GM12878 (cell line): ENCODE data around the gene ABI3.

ENCODE experiments used
- CEBPB ChIP-seq, 2 experiments: fragments of 150-350 bp in 1 of 2; IDR thresholded peaks; 2 replicates each; pipeline ENCODE4 v1.6.1; 2012 to 2014; ENCODE audit warnings: low read depth in 2 of 2, low read length in 2 of 2, borderline replicate concordance in 1 of 2, inconsistent platforms in 1 of 2
- CREB1 ChIP-seq: IDR thresholded peaks from 2 replicates; pipeline ENCODE4 v1.6.1; 2012; ENCODE audit warnings: low read depth, mild to moderate bottlenecking, inconsistent platforms
- JUND ChIP-seq: IDR thresholded peaks from 2 replicates; pipeline ENCODE4 v1.6.1; 2012; ENCODE audit warnings: low read depth, mild to moderate bottlenecking, low read length, improper control_type of control experiment, moderate library complexity
- MXI1 ChIP-seq: fragments of 150-350 bp; IDR thresholded peaks from 2 replicates; pipeline ENCODE4 v1.6.1; 2011; ENCODE audit warnings: low read depth, mild to moderate bottlenecking, inconsistent platforms, low read length, improper control_type of control experiment
- MYC ChIP-seq: IDR thresholded peaks from 2 replicates; pipeline ENCODE4 v1.6.1; 2011; ENCODE audit warnings: mild to moderate bottlenecking, low read length, moderate library complexity, inconsistent platforms; ENCODE audit not compliant: insufficient read depth, insufficient replicate concordance, insufficient read length, severe bottlenecking
- NFYA ChIP-seq: IDR thresholded peaks from 2 replicates; pipeline ENCODE4 v1.6.1; 2011; ENCODE audit warnings: low read depth, mild to moderate bottlenecking, low read length, improper control_type of control experiment, borderline replicate concordance
- TAF1 ChIP-seq: IDR thresholded peaks from 2 replicates; pipeline ENCODE4 v1.6.1; 2011; ENCODE audit warnings: mild to moderate bottlenecking, low read depth, low read length, borderline replicate concordance
- ZNF274 ChIP-seq: IDR thresholded peaks from one replicate; pipeline ENCODE4 v1.8.0; 2011; ENCODE audit not compliant: insufficient read length, insufficient read depth
- TF ChIP-seq, protein P1 (sequence below): fragments of 450-650 bp; IDR thresholded peaks from 2 replicates; pipeline ENCODE4 v1.6.1; 2017; ENCODE audit warnings: mild to moderate bottlenecking
- TF ChIP-seq, protein P2 (sequence below): IDR thresholded peaks from 2 replicates; pipeline ENCODE4 v1.6.1; 2011; ENCODE audit warnings: low read depth, low read length, improper control_type of control experiment, borderline replicate concordance
- TF ChIP-seq, protein P3 (sequence below): fragments of 450-650 bp; formaldehyde crosslinking; IDR thresholded peaks from 2 replicates; pipeline ENCODE4 v1.4.0; 2020; ENCODE audit warnings: mild to moderate bottlenecking, moderate library complexity
- TF ChIP-seq, protein P4 (sequence below): IDR thresholded peaks from 2 replicates; pipeline ENCODE4 v1.6.1; 2012; ENCODE audit warnings: low read depth, low read length, improper control_type of control experiment

DNA sequence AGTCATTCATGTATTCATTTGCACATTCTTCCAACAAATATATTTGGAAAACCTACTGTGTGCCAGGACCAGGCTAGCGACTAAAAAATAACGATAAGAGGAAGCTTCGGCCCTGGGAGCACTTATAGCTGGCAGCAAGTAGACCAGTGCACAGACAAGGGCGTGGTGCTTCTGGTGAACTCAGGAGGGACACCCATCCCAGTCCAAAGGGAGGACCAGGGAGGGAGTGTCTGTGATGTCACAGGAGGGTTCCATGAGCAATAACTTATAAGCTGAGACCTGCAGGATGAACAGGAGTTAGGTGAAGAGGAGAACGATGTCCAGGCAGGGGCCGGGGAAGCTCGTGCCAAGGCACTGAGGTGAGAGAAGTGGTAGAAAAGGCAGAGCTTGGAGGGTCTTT is 37.4 kb downstream of the ABI3 start:
- TF ChIP-seq MXI1 (no peak), NFYA (no peak), JUND (no peak), MYC (no peak), CREB1 (no peak), CEBPB (IDR thresholded peaks at IDR 0.05; ENCODE audit: borderline replicate concordance in 1 of 2, low read depth in 2 of 2, low read length in 2 of 2) (no peak), ZNF274 (no peak), TAF1 (no peak)
- TF ChIP-seq, protein P1, sequence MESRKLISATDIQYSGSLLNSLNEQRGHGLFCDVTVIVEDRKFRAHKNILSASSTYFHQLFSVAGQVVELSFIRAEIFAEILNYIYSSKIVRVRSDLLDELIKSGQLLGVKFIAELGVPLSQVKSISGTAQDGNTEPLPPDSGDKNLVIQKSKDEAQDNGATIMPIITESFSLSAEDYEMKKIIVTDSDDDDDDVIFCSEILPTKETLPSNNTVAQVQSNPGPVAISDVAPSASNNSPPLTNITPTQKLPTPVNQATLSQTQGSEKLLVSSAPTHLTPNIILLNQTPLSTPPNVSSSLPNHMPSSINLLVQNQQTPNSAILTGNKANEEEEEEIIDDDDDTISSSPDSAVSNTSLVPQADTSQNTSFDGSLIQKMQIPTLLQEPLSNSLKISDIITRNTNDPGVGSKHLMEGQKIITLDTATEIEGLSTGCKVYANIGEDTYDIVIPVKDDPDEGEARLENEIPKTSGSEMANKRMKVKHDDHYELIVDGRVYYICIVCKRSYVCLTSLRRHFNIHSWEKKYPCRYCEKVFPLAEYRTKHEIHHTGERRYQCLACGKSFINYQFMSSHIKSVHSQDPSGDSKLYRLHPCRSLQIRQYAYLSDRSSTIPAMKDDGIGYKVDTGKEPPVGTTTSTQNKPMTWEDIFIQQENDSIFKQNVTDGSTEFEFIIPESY, result no peak
- TF ChIP-seq, protein P2, sequence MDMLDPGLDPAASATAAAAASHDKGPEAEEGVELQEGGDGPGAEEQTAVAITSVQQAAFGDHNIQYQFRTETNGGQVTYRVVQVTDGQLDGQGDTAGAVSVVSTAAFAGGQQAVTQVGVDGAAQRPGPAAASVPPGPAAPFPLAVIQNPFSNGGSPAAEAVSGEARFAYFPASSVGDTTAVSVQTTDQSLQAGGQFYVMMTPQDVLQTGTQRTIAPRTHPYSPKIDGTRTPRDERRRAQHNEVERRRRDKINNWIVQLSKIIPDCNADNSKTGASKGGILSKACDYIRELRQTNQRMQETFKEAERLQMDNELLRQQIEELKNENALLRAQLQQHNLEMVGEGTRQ, result no peak
- TF ChIP-seq, protein P3, sequence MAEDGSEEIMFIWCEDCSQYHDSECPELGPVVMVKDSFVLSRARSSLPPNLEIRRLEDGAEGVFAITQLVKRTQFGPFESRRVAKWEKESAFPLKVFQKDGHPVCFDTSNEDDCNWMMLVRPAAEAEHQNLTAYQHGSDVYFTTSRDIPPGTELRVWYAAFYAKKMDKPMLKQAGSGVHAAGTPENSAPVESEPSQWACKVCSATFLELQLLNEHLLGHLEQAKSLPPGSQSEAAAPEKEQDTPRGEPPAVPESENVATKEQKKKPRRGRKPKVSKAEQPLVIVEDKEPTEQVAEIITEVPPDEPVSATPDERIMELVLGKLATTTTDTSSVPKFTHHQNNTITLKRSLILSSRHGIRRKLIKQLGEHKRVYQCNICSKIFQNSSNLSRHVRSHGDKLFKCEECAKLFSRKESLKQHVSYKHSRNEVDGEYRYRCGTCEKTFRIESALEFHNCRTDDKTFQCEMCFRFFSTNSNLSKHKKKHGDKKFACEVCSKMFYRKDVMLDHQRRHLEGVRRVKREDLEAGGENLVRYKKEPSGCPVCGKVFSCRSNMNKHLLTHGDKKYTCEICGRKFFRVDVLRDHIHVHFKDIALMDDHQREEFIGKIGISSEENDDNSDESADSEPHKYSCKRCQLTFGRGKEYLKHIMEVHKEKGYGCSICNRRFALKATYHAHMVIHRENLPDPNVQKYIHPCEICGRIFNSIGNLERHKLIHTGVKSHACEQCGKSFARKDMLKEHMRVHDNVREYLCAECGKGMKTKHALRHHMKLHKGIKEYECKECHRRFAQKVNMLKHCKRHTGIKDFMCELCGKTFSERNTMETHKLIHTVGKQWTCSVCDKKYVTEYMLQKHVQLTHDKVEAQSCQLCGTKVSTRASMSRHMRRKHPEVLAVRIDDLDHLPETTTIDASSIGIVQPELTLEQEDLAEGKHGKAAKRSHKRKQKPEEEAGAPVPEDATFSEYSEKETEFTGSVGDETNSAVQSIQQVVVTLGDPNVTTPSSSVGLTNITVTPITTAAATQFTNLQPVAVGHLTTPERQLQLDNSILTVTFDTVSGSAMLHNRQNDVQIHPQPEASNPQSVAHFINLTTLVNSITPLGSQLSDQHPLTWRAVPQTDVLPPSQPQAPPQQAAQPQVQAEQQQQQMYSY (CRISPR knock-in tag), result no peak
- TF ChIP-seq, protein P4, sequence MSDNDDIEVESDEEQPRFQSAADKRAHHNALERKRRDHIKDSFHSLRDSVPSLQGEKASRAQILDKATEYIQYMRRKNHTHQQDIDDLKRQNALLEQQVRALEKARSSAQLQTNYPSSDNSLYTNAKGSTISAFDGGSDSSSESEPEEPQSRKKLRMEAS, result no peak
